Stimulated activated CD4-positive, alpha-beta T cell treated with anti-CD3 and anti-CD28 coated beads, Interleukin-2, amount 100 ng/mL, for 48 hours (primary cell): ENCODE measurements around the gene TAF4B.
"Not testable (repeated sequence)": the region's sequence is repeated elsewhere in the genome, so short reads cannot be mapped to it uniquely, and the experiment has no call there.

Source experiments
- DNase-seq, 2 donors: peaks; one replicate each; pipeline ENCODE4 v3.0.0-alpha.2; 2020

The TAF4B gene

DNA sequence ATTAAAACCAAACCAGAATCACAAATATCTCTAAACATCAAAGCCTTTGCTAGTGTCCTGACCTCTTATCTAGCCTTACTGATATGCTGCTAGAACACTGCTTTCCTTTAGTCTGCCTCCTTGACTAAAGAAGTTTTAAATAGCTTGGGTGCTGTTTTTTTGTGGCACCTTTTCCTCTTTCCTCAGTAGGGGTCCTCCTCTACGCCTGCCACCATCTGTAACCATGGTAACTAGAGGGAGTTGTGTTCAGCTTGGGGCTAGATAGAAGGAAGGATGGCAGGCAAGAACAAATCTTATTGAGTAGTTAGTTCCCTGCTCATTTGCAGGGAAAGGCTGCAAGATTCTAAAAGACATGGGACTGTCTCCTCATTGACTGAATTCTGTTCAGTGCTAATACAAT is 86.0 kb downstream of the TAF4B start:
- DNase-seq, result no peak

DNA sequence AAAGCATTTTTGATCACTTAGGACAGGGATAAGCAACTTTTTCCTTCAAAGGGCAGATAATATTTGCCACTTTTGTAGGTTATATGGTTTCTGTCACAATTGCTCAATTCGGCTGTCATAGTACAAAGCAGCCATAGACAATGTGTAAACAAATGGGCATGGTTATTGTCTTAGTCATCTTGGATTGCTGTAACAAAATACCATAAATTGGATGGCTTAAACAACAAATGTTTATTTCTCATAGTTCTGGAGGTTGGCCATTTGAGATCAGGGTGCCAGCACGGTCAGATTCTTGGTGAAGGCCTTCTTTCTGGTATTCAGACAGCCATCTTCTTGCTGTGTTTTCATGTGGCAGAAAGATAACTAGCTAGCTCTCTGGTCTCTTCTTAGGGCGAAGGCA is 91.2 kb downstream of the TAF4B start:
- no peak for DNase-seq

DNA sequence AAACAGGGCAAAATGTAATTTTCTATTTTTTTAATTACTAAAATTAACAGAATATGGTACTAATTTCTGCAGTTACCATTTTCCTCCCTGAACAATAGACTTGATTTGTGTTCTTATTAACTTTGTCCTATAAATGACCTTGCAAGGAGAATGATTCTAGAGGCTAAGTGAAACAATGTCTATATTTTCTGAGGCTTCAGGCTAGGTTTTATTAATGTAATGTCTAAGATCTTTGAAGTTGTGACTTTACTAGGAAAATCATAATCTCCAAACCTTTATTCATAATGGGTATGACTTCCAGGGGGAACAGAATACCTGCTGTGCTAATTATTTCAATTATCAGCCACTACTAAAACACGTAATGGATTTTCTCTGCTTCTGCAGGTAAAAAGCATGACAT is 94.4 kb downstream of the TAF4B start:
- no peak for DNase-seq

DNA sequence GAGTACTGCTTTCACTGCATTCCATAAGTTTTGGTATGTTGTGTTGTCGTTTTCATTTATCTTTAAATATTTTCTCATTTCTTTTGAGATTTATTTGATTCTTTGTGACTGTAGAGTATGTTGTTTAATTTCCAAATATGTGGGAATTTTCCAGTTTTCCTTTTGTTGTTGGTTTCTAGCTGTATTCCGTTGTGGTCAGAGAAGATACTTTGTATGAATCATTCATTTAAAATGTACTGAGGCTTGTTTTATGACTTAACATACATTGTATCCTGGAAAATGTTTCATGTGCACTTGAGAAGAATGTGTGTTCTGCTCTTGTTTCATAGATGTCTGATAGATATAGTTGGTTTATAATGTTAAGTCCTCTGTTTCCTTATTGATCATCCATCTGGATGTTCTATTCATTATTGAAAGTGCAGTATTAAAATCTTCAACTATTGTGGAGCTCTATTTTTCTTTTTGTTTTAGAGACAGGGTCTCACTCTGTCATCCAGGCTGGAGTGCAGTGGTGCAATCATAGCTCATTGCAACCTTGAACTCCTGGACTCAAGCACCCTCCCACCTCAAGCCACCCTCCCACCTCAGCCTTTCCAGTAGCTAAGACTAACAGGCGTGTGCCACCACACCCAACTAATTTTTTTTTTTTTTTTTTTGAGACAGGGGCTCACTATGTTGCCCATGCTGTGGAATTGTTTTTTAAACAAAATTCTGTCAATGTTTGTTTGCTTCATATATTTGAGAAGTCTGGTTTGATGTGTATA is 96.8 kb downstream of the TAF4B start:
- no peak for DNase-seq

DNA sequence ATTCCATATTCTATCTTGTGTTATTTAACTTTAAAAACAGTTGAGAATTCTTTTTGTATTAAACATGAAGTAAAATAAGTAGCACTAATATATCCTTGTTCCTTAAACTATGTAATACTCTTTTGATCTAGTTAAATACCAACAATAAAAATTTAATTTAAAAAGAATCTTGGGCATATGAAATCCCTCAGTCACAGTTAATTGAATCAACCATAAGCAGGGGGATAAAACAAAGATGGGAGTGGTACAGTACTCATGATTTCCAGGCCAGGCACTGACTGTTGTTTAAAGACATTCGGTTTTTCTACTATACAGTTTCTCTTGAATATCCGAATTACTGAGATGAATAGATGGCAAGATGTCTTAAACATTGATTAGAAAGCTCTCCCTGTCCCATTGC is 99.5 kb downstream of the TAF4B start:
- DNase-seq, result no peak

DNA sequence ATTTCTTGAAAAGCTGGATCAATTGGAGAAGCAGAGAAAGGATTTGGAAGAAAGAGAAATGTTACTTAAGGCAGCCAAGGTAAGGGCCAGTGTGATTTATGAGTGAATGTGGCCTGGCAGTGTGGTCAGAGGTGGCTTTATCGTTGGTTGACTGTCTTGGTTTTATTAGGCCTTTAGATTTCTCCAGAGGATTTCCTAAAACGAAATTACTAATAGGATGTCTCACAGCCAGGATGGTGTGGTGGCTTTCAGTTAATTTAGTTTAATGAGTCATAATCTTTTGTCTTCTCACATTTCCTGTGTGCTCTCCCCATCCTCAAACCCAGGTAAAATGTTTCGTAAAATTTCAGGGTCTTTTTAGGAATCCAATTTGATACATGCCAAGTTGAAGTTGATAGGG is 100.8 kb downstream of the TAF4B start:
- no peak for DNase-seq

DNA sequence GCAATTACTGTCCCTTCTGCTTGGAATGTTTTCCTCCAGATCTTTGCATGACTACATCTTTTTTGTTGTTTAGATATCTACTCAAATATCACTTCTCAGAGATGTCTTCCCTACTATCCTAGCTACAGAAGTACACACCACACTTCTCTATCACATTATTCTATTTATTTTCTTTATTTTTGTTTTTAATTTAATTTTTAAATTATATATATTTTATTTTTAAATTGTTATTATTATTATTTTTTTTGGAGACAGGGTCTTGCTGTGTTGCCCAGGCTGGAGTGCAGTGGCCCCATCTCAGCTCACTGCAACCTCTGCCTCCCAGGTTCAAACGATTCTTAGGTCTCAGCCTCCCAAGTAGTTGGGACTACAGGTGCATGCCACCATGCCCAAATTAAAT is 106.7 kb downstream of the TAF4B start:
- no peak for DNase-seq

DNA sequence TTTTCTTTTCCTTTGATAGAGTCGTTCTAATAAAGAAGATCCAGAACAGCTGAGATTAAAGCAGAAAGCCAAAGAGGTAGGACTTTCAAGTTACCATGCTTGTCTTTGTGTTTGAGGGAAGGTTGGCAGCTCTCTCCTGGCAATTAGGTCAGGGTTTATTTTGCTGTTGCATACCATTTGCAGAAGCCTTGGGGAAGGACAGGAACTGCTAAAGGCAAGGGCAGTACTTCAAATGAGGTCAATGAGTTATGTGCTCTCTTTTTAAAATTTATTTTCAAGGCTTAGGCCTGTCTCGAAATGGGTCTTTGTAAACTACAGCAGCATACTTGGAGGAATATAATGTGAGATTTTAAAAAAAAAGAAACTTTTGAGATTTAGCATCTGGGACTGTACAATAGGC is 108.9 kb downstream of the TAF4B start:
- DNase-seq, result no peak

DNA sequence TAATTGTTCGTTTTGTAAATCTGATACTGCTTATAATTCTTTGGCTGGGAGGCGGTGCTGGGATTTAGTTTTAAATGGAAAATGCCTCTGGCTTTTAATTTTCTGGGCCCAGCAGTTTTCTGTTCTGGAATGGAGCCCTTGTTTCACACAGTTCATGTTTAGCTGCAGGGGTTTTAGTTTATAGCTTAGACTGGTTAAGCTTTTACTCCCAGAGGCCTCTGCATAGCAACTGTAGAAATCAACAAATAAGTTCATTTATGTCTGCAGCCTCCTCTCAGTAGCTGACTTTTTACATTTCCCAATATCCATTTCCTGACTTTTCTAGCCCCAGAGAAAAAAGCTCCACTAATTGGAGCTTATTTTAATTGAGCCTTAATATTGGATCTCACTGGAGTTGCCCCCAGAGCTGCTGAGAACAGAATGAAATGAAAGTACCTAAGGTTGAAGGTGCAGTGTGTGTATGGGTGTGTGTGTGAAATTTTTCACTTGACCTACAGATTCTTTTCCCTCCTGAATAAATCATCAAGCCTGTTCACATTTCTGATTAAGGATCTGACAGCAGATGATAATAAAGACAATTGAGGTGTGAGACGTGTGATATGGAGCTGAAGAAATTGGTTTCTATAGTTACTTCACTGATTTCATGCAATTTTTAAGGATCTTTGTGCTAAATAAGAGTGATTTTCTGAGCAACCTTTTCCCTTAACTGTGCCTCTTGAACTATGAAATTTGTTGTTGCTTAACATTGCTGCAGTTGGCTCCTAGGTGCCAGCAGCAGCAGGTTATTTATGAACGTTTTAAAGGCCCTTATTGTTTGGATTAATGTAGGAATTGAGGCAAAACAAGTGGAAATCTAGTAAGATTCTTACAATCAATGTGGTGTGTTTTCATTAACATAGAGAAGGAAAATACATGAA is 109.6 kb downstream of the TAF4B start:
- DNase-seq, result no peak

DNA sequence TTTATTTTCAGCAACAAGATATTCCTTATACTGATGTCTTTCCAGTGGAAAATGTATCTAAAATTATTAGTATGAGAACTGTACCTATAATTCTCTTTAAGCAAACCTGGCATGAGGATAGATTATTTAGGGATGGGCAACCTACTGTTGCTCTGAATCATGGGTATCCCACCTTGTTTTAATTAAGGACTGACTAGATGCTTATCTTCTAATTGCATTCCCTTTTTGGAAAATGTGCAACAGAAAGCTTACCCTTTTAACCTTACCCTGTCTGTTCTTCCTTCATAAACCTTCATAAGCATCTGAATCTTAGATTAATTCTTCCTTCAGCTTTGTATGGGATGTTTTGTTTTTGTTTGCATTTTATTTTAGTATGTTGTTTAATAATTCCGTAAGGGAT is 110.3 kb downstream of the TAF4B start:
- no peak for DNase-seq

DNA sequence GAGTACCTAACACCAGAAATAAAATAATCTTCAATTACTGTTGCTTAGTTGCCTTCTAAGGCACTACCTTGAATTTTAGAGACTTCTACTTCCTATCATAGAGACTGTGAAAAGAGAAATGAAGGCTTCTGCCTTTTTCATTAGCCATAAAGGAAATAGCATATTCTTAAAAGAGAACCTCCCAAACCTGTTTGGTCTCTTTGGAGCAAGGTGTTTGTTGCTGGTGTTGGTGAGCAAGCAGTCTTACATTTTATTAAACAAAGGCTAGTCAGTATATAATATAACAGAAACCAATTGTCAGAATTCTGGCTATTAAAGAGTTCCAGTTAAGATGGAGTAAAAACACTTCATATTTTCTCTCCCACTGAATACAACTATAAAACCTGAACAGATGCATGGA is 116.4 kb downstream of the TAF4B start:
- no peak for DNase-seq

DNA sequence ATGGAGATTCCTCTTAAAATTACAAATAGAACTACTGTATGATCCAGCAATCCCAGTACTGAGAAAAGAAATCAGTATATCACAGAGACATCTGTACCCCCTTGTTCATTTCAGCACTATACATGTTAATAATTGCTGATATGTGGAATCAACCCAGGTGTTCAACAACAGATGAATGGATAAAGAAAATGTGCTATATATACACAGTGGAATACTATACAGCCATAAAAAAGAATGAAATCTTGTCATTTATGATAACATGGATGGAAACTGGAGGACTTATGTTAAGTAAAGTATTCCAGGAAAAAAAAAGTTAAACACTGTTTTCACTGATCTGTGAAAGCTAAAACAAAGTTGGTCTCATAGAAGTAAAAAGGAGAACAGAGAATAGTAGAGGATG is 124.7 kb downstream of the TAF4B start:
- DNase-seq, result no peak

DNA sequence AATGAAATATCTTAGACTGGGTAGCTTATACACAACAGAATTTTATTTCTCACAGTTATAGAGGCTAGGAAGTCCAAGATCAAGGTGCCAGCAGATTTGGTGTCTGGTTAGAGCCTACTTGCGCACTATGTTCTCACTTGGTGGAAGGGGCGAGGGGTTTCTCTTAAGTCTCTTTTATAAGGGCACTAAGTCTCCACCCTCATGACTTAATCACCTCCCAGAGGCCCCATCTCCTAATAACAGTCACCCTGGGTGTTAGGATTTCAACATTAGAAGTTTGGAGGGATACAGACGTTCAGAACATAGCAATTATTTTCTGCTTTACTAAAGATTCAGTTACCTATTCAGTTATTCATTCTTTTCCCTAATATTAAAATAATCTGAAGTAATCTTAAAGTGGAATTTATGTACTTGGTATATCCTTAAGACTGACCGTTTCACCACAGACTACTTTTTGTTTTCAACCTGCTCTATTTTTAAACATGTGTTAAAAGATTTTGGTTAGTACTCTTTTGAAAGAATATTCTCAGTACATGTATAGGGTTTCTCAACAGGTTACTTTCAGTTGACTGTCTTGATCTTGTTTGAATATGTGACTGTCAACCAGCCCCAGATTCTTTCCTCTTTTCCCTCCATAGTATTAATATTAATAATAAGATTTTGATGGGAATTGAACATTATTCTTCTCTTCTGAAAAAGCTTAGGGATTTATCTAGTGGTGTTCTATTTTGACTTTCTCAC is 130.0 kb downstream of the TAF4B start:
- DNase-seq, result no peak

DNA sequence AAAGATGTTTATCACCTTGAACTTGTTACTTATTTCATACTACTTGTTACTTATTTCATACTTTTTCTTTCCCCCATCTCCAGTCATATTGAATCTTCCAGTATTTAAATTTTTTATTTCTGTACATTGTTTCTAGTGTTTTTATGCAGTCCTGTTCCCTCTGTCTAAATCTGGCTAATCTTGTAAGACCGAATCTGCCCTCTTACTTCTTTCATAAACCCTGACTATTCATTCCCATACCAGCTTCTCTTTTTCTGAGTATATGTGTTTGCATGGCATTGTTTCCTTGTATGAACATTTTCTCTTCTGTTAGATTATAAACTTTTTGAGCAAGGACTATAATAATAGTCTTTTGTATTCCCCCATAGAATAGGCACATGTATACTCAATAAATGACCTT is 131.7 kb downstream of the TAF4B start:
- DNase-seq, result no peak

DNA sequence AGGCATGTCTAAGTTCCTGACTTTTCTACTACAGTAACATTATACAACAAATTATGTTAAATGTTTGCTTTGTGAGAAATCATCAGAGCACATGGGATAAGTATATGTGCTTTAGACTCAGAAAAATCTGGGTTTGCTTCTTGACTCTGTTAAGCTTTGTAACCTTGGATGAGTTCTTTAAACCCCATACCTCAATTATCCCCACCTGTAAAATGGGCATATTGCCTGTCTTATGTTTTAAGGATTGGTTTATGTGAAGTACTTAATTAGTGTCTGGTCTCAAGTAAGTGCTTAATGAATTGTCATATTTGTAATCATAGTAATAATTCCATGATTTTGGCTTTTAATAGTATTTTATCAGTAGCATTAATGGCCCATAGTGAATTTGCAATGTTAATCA is 135.8 kb downstream of the TAF4B start:
- no peak for DNase-seq

DNA sequence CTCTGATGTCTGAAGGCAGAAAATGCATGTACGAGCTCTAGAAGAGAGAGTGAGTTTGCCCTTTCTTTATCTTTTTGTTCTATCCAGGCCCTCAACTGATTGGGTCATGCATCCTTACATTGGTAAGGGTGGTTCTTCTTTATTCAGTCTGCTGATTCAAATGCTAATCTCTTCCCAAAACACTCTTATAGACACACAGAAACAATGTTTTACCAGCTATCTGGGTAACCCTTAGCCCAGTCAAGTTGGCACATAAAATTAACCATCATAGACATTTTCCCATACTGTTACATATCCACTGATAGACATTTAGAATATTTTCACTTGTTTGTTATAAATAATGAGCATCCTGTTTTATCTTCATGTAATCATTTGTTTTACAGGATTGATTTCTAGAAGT is 141.2 kb downstream of the TAF4B start:
- DNase-seq, result no peak

DNA sequence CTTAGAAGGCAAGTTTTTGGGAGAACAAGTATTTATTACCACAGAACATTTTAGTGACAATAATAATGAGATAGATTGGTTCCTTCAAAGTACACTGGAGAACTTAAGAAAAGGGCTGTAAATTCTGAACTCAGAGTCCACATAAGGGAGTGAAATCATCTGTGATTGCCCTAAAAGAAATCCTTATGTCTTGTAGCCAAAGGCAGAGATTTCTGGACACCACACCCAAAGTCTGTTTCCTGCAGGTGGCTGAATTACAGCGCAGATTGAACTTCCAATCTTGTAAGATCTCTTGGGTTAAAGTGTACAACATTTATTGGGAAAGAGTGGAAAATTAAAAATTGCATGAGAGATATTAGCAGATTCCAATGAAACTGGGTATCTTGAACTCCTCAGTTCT is 143.8 kb downstream of the TAF4B start:
- DNase-seq, result no peak

DNA sequence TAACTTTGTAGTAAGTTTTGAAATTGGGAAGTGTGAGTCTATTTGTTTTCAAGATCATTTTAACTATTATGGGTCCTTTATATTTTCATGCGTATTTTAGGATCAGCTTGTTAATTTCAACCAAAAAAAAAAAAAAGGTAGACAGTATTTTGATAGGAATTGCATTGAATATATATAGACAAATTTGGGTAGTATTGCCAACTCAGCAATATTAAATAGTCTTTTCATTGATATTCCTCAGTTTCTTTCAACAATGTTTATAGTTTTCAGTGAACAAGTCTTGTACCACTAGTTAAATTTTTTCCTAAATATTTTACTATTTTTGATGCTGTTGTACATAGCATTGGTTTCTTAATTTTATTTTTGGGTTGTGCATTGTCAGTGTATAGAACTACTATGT is 149.9 kb downstream of the TAF4B start:
- DNase-seq, result no peak

DNA sequence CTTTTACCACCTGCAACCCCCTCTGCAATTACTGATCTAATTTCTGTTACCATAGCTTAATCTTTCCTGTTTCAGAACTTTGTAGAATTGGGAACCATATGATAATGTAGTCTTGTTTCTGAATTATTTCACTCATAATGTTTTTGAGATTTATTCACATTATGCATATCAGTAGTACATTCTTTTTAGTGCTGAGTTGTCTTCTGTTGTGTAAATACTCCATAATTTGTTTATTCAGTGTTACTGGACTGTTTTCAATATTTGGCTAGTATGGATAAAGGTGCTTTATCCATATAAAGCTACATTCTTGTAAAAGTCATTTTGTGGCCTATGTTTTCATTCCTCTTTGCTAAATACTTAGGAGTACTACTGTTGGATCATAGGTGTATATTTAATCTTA is 152.5 kb downstream of the TAF4B start:
- no peak for DNase-seq

DNA sequence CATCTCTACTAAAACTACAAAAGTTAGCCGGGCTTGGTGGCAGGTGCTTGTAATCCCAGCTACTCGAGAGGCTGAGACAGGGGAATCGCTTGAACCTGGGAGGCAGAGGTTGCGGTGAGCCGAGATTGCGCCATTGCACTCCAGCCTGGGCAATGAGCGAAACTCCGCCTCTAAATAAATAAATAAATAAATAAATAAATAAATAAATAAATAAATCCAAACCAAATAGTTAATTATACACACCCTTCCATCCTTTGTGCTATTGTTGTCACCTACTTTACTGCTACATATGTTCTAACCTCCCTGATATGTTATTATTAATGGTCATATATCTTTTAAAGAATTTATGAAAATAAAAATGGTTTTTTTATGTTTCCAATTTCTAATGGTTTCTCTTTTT is 155.3 kb downstream of the TAF4B start:
- DNase-seq, result not testable (repeated sequence)

DNA sequence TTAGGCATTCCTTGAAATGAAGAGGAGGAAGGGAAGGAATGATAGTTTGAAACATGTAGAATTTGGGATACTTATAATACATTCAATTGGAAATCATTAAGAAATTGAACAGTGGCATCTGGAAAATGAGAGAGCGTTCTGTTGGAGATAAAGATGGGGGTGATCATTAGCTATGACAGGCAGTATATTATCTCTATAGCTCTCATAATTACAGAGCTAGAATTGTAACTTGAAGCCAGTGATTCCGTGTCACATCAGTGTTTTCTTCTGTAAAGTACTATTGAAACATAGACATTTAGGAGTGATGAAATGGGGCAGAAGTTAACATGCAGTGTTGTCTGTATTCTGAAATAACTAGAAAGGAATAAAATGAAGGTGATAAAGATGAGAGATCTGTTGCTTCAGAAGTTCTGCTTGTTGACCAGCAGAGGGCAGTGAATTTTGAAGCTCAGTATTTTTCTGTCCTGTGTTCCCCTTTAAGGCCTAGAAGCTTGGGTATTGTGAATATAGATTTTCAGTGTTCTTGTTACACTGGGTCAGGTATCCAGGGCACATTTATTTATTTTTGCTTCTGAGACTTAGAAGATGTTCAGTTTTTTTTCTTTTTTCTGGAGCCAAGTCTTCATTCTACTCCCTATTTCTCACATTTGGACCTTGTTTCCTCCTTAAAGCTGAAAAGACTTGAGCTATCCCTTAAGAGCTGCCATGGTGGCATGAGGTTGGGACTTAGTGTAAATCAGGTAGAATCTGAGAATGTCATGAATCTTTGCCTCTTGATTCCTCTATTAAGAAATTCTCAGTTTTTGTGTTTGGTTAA is 157.4 kb downstream of the TAF4B start:
- DNase-seq, result no peak

DNA sequence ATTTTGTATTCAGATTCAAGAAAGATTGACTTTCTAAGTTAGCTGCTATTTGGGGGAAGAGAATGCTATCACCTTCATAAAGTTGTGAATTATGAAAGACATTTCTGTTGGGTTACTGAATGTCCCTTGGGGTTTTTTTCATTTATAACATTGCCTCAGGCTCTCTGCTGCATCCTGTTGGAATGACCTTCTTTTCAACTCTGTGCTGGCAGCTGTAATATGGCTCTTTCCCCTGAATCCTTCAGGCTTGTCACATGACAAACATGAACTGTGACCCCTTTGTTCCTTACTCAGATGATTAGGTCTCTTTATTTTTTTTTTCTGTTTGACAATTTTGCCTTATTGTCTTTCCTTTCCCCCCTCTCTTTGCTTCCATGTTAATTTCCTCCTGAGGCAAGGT is 159.8 kb downstream of the TAF4B start:
- no peak for DNase-seq

DNA sequence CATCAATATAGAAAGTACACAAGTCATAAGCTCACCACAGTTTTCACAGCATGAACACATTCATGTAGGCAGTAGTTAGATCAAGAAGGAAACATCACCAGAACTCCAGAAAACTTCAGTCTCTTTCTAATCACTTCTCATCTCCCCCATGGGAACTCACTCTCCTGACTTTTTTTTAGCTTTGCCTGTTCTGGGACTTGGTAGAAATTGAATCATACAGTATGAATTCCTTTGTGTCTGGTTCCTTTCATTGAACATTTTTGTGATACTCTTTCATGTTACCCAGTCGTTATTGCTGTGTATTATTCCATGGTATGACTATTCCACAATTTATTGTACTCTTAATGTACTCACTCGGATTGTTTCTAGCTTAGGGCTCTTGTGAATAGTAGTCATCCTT is 160.2 kb downstream of the TAF4B start:
- DNase-seq, result no peak
